Suppressor macrophage treated with lipopolysaccharide for 1 hour (primary cell): ENCODE data around the gene VWC2.
"Not testable (repeated sequence)": the region's sequence is repeated elsewhere in the genome, so short reads cannot be mapped to it uniquely, and the experiment has no call there.

ENCODE experiments used
- DNase-seq, 3 donors: peaks; one replicate each; pipeline ENCODE4 v3.0.0-alpha.2; 2020 to 2022

The VWC2 gene

GRCh38 chr7:49787980-49788379 is 14.5 kb downstream of the VWC2 start:
- no peak for DNase-seq

- DNase-seq: no peak
Measured at GRCh38 chr7:49788455-49789059, 15.1 kb downstream of the VWC2 start.

- DNase-seq: no peak
Measured at GRCh38 chr7:49789736-49790135, 16.3 kb downstream of the VWC2 start.

- no peak for DNase-seq
Measured at GRCh38 chr7:49790209-49790608, 16.8 kb downstream of the VWC2 start.

- peak; percentile 19 to 26 (median 20) for DNase-seq
Measured at GRCh38 chr7:49791088-49791741, 17.8 kb downstream of the VWC2 start.

- DNase-seq: no peak
Measured at GRCh38 chr7:49797987-49798660, 24.7 kb downstream of the VWC2 start.

GRCh38 chr7:49800031-49800430 is 26.6 kb downstream of the VWC2 start:
- DNase-seq: no peak

- DNase-seq: no peak
Measured at GRCh38 chr7:49802600-49802999, 29.2 kb downstream of the VWC2 start.

- DNase-seq: no peak
Measured at GRCh38 chr7:49803812-49804211, 30.4 kb downstream of the VWC2 start.

GRCh38 chr7:49805371-49806007 is 32.1 kb downstream of the VWC2 start:
- no peak for DNase-seq

GRCh38 chr7:49812534-49812933 is 39.1 kb downstream of the VWC2 start:
- no peak for DNase-seq

GRCh38 chr7:49817279-49817678 is 43.8 kb downstream of the VWC2 start:
- no peak for DNase-seq

GRCh38 chr7:49821181-49821580 is 47.7 kb downstream of the VWC2 start:
- no peak for DNase-seq

- no peak for DNase-seq
Measured at GRCh38 chr7:49822856-49823255, 49.4 kb downstream of the VWC2 start.

- DNase-seq: no peak
Measured at GRCh38 chr7:49823566-49823965, 50.1 kb downstream of the VWC2 start.

- DNase-seq: no peak
Measured at GRCh38 chr7:49839863-49840645, 66.6 kb downstream of the VWC2 start.

GRCh38 chr7:49840751-49841405 is 67.4 kb downstream of the VWC2 start:
- DNase-seq: no peak

GRCh38 chr7:49845626-49846025 is 72.2 kb downstream of the VWC2 start:
- DNase-seq: no peak

- no peak for DNase-seq
Measured at GRCh38 chr7:49848211-49848841, 74.9 kb downstream of the VWC2 start.

GRCh38 chr7:49850921-49851613 is 77.6 kb downstream of the VWC2 start:
- DNase-seq: no peak

- not testable (repeated sequence) for DNase-seq
Measured at GRCh38 chr7:49851614-49851934, 78.1 kb downstream of the VWC2 start.
